ENCODE measurements around the gene SCO2.
A peak's percentile ranks its signal among the peaks of the same experiment; 100 is the strongest.

Gene SCO2

GRCh38 chr22:50489363-50490243, 35.8 kb downstream of the SCO2 start:
- no peak for DNase-seq

GRCh38 chr22:50488886-50489285, 36.5 kb downstream of the SCO2 start:
- no peak for DNase-seq

- no peak for DNase-seq
Observed at GRCh38 chr22:50488006-50488677, 37.3 kb downstream of the SCO2 start.

GRCh38 chr22:50487290-50488005, 38.0 kb downstream of the SCO2 start:
- DNase-seq: no peak

- no peak for DNase-seq
Observed at GRCh38 chr22:50486561-50487289, 38.7 kb downstream of the SCO2 start, which contains the start of gene MIOX. Gene MIOX, plus strand, starts transcription at chr22:50486859. Its CDS starts 39 bp downstream, at chr22:50486898.

GRCh38 chr22:50485221-50486131, 39.9 kb downstream of the SCO2 start:
- DNase-seq: no peak

GRCh38 chr22:50483977-50484853, 41.2 kb downstream of the SCO2 start:
- no peak for DNase-seq

- no peak for DNase-seq
Observed at GRCh38 chr22:50483556-50483955, 41.8 kb downstream of the SCO2 start.

- DNase-seq: no peak
Observed at GRCh38 chr22:50483106-50483505, 42.3 kb downstream of the SCO2 start.

- DNase-seq: no peak
Observed at GRCh38 chr22:50482107-50483074, 43.0 kb downstream of the SCO2 start.

- DNase-seq: no peak
Observed at GRCh38 chr22:50481440-50482106, 43.8 kb downstream of the SCO2 start, which contains the start of gene ADM2. Gene ADM2, plus strand, starts transcription at chr22:50481543. Its CDS starts 305 bp downstream, at chr22:50481848.

GRCh38 chr22:50481045-50481439, 44.4 kb downstream of the SCO2 start:
- DNase-seq: no peak

GRCh38 chr22:50479721-50480120, 45.7 kb downstream of the SCO2 start:
- DNase-seq: no peak

GRCh38 chr22:50477923-50478322, 47.5 kb downstream of the SCO2 start:
- no peak for DNase-seq

GRCh38 chr22:50476868-50477267, 48.5 kb downstream of the SCO2 start:
- no peak for DNase-seq

GRCh38 chr22:50475652-50476002, 49.8 kb downstream of the SCO2 start:
- no peak for DNase-seq

GRCh38 chr22:50474710-50475651, 50.4 kb downstream of the SCO2 start, which contains the start of gene SBF1:
Gene SBF1, minus strand, starts transcription at chr22:50475035. Its CDS starts 195 bp downstream, at chr22:50474840.
- DNase-seq: peak; percentile 82
